Thyroid gland (tissue), 4 donors: ENCODE results near the gene STAG1. TPM values are rescaled to one million over a fixed set of nuclear protein-coding genes. Genes with fewer than 3 reads are reported as not detected.
"Not testable (repeated sequence)": the region's sequence is repeated elsewhere in the genome, so short reads cannot be mapped to it uniquely, and the experiment has no call there.

Experiments used
- DNase-seq, 2 donors: peaks; one replicate each; pipeline ENCODE4 v3.0.0-alpha.2; 2019
- H3K27ac ChIP-seq, 3 donors: fragments of 200-600 bp; sonication (generic); 1 replicate in 2 of 3; 2 replicates in 1 of 3; pipeline ENCODE4 v1.5.1; 2016 to 2019; ENCODE audit warnings: mild to moderate bottlenecking in 1 of 3, moderate library complexity in 1 of 3
- H3K27me3 ChIP-seq: fragments of 200-600 bp; sonication (generic); one replicate; pipeline ENCODE4 v1.5.1; 2019
- H3K36me3 ChIP-seq, 2 donors: fragments of 200-600 bp; sonication (generic); one replicate each; pipeline ENCODE4 v1.5.1; 2016 to 2019
- H3K4me1 ChIP-seq, 2 donors: fragments of 200-600 bp; sonication (generic); one replicate each; pipeline ENCODE4 v1.5.1; 2017 to 2019
- H3K4me3 ChIP-seq, 3 donors: fragments of 200-600 bp; sonication (generic); replicated peaks in 1 of 3; 1 replicate in 2 of 3; 2 replicates in 1 of 3; pipeline ENCODE4 v1.5.1; 2016; ENCODE audit warnings: mild to moderate bottlenecking in 1 of 3
- H3K9me3 ChIP-seq: fragments of 200-600 bp; sonication (generic); one replicate; pipeline ENCODE4 v1.5.1; 2017
- POLR2A ChIP-seq, 2 donors: fragments of 450-650 bp; IDR thresholded peaks; one replicate each; pipeline ENCODE4 v1.6.1; 2017; ENCODE audit warnings: antibody characterized with exemption in 2 of 2, mild to moderate bottlenecking in 2 of 2, moderate library complexity in 1 of 2
- WGBS, 2 donors: methylation state at CpG; one replicate each; pipeline ENCODE4 v1.1.5; 2017; 5-methylcytosine and 5-hydroxymethylcytosine counted together
- intact Hi-C: fragments of 100-400 bp; cut with DNase I; formaldehyde crosslinking; loops from one replicate; pipeline ENCODE4 v1.15.1; 2023
- total RNA-seq, 4 donors: library from RNA; depleted of rRNA; stranded (reverse); fragments of >200 nt; gene quantifications; one replicate each; pipeline ENCODE4 v1.2.3, GENCODE V29; 2016
- TF ChIP-seq, protein P1 (sequence below), 6 experiments: fragments of 200-600 bp in 3 of 6; fragments of 450-650 bp in 3 of 6; sonication (generic) in 3 of 6; IDR thresholded peaks; one replicate each; pipeline ENCODE4 v1.5.1; 2016 to 2019; ENCODE audit warnings: antibody characterized with exemption in 6 of 6, mild to moderate bottlenecking in 2 of 6, inconsistent platforms in 1 of 6, moderate library complexity in 1 of 6

STAG1 gene
- total RNA-seq, 4 donors from 2014 or later = 50.5 to 68.8 (median 54.4) TPM

GRCh38 chr3:136576279-136577009 lies 175.7 kb downstream of the STAG1 start:
- Histone ChIP-seq H3K4me3 (no peak overlapping the region), H3K27me3 (no peaks in the 10 kb centered on the region), H3K36me3 (no peaks in the 10 kb centered on the region), H3K9me3 (no peaks in the 10 kb centered on the region), H3K27ac (no peak overlapping the region), H3K4me1 (no peaks in the 10 kb centered on the region)
- no peak for DNase-seq
- TF ChIP-seq POLR2A (IDR thresholded peaks at IDR 0.05) = no peak
- TF ChIP-seq, protein P1, sequence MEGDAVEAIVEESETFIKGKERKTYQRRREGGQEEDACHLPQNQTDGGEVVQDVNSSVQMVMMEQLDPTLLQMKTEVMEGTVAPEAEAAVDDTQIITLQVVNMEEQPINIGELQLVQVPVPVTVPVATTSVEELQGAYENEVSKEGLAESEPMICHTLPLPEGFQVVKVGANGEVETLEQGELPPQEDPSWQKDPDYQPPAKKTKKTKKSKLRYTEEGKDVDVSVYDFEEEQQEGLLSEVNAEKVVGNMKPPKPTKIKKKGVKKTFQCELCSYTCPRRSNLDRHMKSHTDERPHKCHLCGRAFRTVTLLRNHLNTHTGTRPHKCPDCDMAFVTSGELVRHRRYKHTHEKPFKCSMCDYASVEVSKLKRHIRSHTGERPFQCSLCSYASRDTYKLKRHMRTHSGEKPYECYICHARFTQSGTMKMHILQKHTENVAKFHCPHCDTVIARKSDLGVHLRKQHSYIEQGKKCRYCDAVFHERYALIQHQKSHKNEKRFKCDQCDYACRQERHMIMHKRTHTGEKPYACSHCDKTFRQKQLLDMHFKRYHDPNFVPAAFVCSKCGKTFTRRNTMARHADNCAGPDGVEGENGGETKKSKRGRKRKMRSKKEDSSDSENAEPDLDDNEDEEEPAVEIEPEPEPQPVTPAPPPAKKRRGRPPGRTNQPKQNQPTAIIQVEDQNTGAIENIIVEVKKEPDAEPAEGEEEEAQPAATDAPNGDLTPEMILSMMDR (IDR thresholded peaks at IDR 0.05) = no peak
- 65 to 66% methylated on average over 6 of the region's 6 CpGs for whole genome bisulfite sequencing, 2 donors
- intact Hi-C loops = no loop called here

DNA sequence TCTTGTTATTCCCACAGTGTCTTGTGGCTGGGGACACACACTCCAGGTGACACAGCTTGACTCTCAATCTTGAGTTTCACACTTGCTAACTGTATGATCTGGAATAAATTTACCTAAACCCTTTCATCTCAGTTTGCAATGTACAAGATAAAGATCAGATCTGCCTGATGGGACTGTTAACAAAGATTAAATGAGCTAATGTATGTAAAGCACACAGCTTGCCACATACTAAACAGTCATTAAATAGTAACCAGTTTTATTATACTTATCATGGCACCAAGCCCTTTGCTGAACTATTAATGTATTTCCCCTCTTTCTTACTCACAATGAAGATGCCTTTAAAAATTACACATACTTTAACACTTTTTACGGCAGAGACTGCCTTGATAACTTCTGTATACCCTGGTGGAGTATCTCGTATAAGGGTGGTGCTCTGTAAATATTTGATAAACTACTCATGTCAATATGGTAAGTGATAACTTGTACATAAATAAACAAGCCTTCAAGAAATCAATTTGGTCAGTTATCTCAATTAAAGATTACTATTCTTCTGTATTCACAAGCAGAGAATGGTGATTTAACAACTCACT lies 184.5 kb downstream of the STAG1 start:
- Histone ChIP-seq H3K9me3 (no peaks in the 10 kb centered on the region), H3K4me3 (no peak overlapping the region), H3K36me3 (no peaks in the 10 kb centered on the region), H3K27me3 (no peaks in the 10 kb centered on the region), H3K4me1 (no peaks in the 10 kb centered on the region), H3K27ac (no peak overlapping the region)
- no peak for DNase-seq
- no peak for TF ChIP-seq POLR2A (IDR thresholded peaks at IDR 0.05)
- TF ChIP-seq, protein P1 (IDR thresholded peaks at IDR 0.05) = no peak
- intact Hi-C loops = no loop called here
- 91 to 95% methylated on average over 2 of the region's 2 CpGs for WGBS, 2 donors

- intact Hi-C loops, H3K9me3 ChIP-seq, H3K27me3 ChIP-seq, H3K27ac ChIP-seq, H3K36me3 ChIP-seq, H3K4me1 ChIP-seq, H3K4me3 ChIP-seq, DNase-seq: not testable (repeated sequence)
- WGBS, 2 donors = 96 to 98% methylated on average over 1 of the region's 1 CpG
These were observed 187.2 kb downstream of the STAG1 start for GRCh38 chr3:136564962-136565361.

DNA sequence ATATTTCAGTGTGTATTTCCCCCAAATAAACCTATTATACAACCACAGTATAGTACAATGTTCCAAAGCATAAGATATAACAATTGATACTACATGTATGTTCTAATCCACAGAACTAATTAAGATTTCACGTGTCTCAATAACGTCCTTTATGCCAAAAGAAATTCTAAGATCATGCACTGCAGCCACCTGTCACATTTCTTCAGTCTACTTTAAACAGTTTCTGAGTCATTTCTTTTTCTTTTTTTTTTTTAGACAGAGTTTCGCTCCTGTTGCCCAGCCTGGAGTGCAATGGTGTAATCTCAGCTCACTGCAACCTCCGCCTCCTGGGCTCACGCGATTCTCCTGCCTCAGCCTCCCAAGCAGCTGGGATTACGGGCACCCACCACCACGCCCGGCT lies 190.2 kb downstream of the STAG1 start:
- 95 to 97% methylated on average over 9 of the region's 9 CpGs for WGBS, 2 donors
- Histone ChIP-seq H3K36me3 (no peaks in the 10 kb centered on the region), H3K4me1 (peaks cover 10 to 16% of the 10 kb centered on the region in 2 donors), H3K4me3 (no peak overlapping the region), H3K9me3 (no peaks in the 10 kb centered on the region), H3K27me3 (no peaks in the 10 kb centered on the region), H3K27ac (no peak overlapping the region)
- intact Hi-C loops = no loop called here
- no peak for TF ChIP-seq POLR2A (IDR thresholded peaks at IDR 0.05)
- TF ChIP-seq, protein P1 (IDR thresholded peaks at IDR 0.05) = no peak
- DNase-seq = no peak

GRCh38 chr3:136559896-136560295 lies 192.3 kb downstream of the STAG1 start:
- no peak for DNase-seq
- Histone ChIP-seq H3K27me3 (no peaks in the 10 kb centered on the region), H3K4me3 (no peak overlapping the region), H3K27ac (no peak overlapping the region), H3K4me1 (peaks cover 10 to 16% of the 10 kb centered on the region in 2 donors), H3K9me3 (no peaks in the 10 kb centered on the region), H3K36me3 (no peaks in the 10 kb centered on the region)
- WGBS, 2 donors = 79 to 91% methylated on average over 2 of the region's 2 CpGs
- TF ChIP-seq, protein P1 (IDR thresholded peaks at IDR 0.05) = no peak
- TF ChIP-seq POLR2A (IDR thresholded peaks at IDR 0.05) = no peak
- intact Hi-C loops = no loop called here

- H3K9me3 ChIP-seq, H3K27ac ChIP-seq, intact Hi-C loops, H3K27me3 ChIP-seq, DNase-seq, H3K4me3 ChIP-seq, H3K4me1 ChIP-seq, H3K36me3 ChIP-seq: not testable (repeated sequence)
- WGBS, 2 donors = 89 to 91% methylated on average over 1 of the region's 1 CpG
These were observed 202.7 kb downstream of the STAG1 start for GRCh38 chr3:136549461-136549860.
